ENCODE data around the gene TEX50. TPM values are rescaled to one million over a fixed set of nuclear protein-coding genes. Genes with fewer than 3 reads are reported as not detected.
"Not testable (repeated sequence)": the region's sequence is repeated elsewhere in the genome, so short reads cannot be mapped to it uniquely, and the experiment has no call there.

The TEX50 gene
- total and polyA plus RNA-seq, 2 experiments from 2014 or later: not detected

DNA sequence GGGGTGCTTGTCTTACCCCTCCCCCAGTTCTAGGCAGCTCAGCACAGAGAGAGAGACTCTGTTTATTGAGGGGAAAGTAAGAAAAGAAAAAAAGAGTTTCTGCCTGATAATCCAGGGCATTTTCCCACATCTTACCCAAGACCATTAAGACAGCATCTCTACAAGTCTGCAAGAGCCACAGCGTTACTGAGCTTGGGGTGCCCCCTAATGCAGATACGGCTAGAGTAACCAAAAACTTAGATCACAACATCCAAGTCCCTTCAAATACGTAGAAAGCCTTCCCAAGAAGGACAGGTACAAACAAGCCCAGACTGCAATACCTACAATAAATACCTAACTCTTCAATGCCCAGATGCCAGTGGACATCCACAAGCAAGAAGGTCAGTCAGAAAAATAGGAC is 6.2 kb upstream of the TEX50 start:
- no peaks in the 10 kb centered on the region for H3K27me3 Mint-ChIP-seq (ENCODE audit: insufficient read depth, low read depth, poor library complexity)
- no peak; the same call in 2 of the 3 replicates for ATAC-seq
- TF ChIP-seq, protein P1, sequence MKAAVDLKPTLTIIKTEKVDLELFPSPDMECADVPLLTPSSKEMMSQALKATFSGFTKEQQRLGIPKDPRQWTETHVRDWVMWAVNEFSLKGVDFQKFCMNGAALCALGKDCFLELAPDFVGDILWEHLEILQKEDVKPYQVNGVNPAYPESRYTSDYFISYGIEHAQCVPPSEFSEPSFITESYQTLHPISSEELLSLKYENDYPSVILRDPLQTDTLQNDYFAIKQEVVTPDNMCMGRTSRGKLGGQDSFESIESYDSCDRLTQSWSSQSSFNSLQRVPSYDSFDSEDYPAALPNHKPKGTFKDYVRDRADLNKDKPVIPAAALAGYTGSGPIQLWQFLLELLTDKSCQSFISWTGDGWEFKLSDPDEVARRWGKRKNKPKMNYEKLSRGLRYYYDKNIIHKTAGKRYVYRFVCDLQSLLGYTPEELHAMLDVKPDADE (IDR thresholded peaks at IDR 0.05): no peak
- TF ChIP-seq, protein P2, sequence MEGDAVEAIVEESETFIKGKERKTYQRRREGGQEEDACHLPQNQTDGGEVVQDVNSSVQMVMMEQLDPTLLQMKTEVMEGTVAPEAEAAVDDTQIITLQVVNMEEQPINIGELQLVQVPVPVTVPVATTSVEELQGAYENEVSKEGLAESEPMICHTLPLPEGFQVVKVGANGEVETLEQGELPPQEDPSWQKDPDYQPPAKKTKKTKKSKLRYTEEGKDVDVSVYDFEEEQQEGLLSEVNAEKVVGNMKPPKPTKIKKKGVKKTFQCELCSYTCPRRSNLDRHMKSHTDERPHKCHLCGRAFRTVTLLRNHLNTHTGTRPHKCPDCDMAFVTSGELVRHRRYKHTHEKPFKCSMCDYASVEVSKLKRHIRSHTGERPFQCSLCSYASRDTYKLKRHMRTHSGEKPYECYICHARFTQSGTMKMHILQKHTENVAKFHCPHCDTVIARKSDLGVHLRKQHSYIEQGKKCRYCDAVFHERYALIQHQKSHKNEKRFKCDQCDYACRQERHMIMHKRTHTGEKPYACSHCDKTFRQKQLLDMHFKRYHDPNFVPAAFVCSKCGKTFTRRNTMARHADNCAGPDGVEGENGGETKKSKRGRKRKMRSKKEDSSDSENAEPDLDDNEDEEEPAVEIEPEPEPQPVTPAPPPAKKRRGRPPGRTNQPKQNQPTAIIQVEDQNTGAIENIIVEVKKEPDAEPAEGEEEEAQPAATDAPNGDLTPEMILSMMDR (conservative IDR thresholded peaks at IDR 0.05; ENCODE audit: low read depth in 2 of 2): peak; percentile 34 to 71; a peak in 3 of 4 replicates
- TF ChIP-seq, protein P3, sequence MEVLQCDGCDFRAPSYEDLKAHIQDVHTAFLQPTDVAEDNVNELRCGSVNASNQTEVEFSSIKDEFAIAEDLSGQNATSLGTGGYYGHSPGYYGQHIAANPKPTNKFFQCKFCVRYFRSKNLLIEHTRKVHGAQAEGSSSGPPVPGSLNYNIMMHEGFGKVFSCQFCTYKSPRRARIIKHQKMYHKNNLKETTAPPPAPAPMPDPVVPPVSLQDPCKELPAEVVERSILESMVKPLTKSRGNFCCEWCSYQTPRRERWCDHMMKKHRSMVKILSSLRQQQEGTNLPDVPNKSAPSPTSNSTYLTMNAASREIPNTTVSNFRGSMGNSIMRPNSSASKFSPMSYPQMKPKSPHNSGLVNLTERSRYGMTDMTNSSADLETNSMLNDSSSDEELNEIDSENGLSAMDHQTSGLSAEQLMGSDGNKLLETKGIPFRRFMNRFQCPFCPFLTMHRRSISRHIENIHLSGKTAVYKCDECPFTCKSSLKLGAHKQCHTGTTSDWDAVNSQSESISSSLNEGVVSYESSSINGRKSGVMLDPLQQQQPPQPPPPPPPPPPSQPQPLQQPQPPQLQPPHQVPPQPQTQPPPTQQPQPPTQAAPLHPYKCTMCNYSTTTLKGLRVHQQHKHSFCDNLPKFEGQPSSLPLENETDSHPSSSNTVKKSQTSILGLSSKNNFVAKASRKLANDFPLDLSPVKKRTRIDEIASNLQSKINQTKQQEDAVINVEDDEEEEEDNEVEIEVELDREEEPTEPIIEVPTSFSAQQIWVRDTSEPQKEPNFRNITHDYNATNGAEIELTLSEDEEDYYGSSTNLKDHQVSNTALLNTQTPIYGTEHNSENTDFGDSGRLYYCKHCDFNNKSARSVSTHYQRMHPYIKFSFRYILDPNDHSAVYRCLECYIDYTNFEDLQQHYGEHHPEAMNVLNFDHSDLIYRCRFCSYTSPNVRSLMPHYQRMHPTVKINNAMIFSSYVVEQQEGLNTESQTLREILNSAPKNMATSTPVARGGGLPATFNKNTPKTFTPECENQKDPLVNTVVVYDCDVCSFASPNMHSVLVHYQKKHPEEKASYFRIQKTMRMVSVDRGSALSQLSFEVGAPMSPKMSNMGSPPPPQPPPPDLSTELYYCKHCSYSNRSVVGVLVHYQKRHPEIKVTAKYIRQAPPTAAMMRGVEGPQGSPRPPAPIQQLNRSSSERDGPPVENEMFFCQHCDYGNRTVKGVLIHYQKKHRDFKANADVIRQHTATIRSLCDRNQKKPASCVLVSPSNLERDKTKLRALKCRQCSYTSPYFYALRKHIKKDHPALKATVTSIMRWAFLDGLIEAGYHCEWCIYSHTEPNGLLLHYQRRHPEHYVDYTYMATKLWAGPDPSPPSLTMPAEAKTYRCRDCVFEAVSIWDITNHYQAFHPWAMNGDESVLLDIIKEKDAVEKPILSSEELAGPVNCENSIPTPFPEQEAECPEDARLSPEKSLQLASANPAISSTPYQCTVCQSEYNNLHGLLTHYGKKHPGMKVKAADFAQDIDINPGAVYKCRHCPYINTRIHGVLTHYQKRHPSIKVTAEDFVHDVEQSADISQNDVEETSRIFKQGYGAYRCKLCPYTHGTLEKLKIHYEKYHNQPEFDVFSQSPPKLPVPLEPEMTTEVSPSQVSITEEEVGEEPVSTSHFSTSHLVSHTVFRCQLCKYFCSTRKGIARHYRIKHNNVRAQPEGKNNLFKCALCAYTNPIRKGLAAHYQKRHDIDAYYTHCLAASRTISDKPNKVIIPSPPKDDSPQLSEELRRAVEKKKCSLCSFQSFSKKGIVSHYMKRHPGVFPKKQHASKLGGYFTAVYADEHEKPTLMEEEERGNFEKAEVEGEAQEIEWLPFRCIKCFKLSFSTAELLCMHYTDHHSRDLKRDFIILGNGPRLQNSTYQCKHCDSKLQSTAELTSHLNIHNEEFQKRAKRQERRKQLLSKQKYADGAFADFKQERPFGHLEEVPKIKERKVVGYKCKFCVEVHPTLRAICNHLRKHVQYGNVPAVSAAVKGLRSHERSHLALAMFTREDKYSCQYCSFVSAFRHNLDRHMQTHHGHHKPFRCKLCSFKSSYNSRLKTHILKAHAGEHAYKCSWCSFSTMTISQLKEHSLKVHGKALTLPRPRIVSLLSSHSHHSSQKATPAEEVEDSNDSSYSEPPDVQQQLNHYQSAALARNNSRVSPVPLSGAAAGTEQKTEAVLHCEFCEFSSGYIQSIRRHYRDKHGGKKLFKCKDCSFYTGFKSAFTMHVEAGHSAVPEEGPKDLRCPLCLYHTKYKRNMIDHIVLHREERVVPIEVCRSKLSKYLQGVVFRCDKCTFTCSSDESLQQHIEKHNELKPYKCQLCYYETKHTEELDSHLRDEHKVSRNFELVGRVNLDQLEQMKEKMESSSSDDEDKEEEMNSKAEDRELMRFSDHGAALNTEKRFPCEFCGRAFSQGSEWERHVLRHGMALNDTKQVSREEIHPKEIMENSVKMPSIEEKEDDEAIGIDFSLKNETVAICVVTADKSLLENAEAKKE (CRISPR knock-in tag; IDR thresholded peaks at IDR 0.05): no peak
- H3K4me1 Mint-ChIP-seq: no peaks in the 10 kb centered on the region
- Histone ChIP-seq H4K20me1 (replicated peaks; ENCODE audit: insufficient read depth) (no peaks in the 10 kb centered on the region), H3F3A (replicated peaks; ENCODE audit: low read depth) (no peaks in the 10 kb centered on the region), H3K36me3 (ENCODE audit: insufficient read depth) (no peaks in the 10 kb centered on the region), H3K4me1 (ENCODE audit: insufficient read depth) (no peaks in the 10 kb centered on the region), H3K4me3 (no peak overlapping the region), H3K27ac (ENCODE audit: low read depth) (no peak overlapping the region), H3K79me2 (replicated peaks; ENCODE audit: insufficient read depth) (no peaks in the 10 kb centered on the region), H3K27me3 (ENCODE audit: insufficient read depth) (no peaks in the 10 kb centered on the region), H3K4me2 (no peak overlapping the region), H3K9me2 (ENCODE audit: insufficient read depth) (no peaks in the 10 kb centered on the region), H2AFZ (peak overlapping the region; percentile 53; the same call in 1 of the 2 replicates)
- no peaks in the 10 kb centered on the region for H3K9me3 Mint-ChIP-seq
- H3K4me3 Mint-ChIP-seq: no peak overlapping the region
- DNase-seq (ENCODE audit: low spot score): peak; percentile 12
- H3K36me3 Mint-ChIP-seq (ENCODE audit: low read depth): no peaks in the 10 kb centered on the region
- H3K27ac Mint-ChIP-seq: no peak overlapping the region

DNA sequence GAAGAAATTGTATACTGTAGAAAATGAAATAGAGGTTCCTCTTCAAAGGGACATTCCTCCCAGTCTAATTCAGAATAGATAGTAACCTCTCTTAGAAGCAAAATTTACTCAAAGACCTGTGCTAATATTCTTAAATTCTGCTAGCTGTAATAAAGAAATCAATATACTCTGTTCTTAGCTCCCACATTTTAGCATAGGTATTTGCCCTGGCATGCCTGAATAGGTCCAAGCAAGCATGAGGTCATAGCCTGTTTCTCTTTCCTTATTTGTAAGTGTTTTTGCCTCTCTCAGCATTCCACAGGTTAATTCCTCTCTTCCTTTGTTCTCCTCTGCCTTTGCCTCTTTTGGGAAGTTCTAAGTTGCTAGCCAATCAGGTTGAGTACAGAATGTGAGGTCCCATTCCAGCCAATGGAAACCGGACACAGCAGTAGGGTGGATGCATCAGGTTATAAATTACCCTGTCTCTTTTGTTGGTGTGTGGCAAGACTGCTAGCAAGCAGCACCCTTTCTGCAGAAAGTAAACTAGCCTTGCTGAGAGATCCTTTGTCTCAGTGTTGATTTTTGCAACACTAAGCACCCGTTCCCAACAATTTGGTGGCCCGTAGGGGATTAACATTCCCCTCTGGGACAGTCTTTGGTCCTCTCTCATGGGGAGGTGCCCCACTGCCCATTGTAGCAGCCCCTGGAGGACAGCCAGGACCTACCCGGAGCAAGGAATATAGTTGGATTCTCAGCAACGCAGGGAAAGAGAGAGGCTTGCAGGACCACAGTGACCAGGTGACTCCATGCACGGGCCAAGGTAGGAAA is 2.3 kb downstream of the TEX50 start:
- not testable (repeated sequence) for H3K4me2 ChIP-seq; H3K4me1 ChIP-seq (ENCODE audit: insufficient read depth); H3K4me3 Mint-ChIP-seq; H3F3A ChIP-seq (replicated peaks; ENCODE audit: low read depth); ATAC-seq; H4K20me1 ChIP-seq (replicated peaks; ENCODE audit: insufficient read depth); H2AFZ ChIP-seq; H3K27me3 ChIP-seq (ENCODE audit: insufficient read depth); H3K4me1 Mint-ChIP-seq; H3K27me3 Mint-ChIP-seq (ENCODE audit: insufficient read depth, low read depth, poor library complexity); H3K79me2 ChIP-seq (replicated peaks; ENCODE audit: insufficient read depth); H3K4me3 ChIP-seq; H3K9me2 ChIP-seq (ENCODE audit: insufficient read depth)
- peak; percentile 13 for DNase-seq (ENCODE audit: low spot score)
- Histone ChIP-seq H3K27ac (ENCODE audit: low read depth) (peak overlapping the region; percentile 35; the same call in 1 of the 2 replicates), H3K36me3 (ENCODE audit: insufficient read depth) (peaks cover 20% of the 10 kb centered on the region)
- H3K27ac Mint-ChIP-seq: peak overlapping the region; percentile 89
- H3K36me3 Mint-ChIP-seq (ENCODE audit: low read depth): peaks cover 27% of the 10 kb centered on the region
- H3K9me3 Mint-ChIP-seq: peaks cover 19% of the 10 kb centered on the region
